Astrocyte (in vitro differentiated cells and primary cell): ENCODE data around the gene C7orf57. TPM values are rescaled to one million over a fixed set of nuclear protein-coding genes. Genes with fewer than 3 reads are reported as not detected.

Experiments used
- DNase-seq: peaks from one replicate; pipeline ENCODE4 v3.0.0-alpha.2; 2010; ENCODE audit warnings: low read depth
- FAIRE-seq: peaks from 2 replicates; lab custom pipeline; 2011; peaks lifted over from hg19 to GRCh38; lab: Jason Lieb, UNC
- H2AFZ ChIP-seq: 2 replicates; pipeline ENCODE4 v1.6.0; 2012; ENCODE audit warnings: low read depth, low read length, inconsistent platforms
- H3K27ac ChIP-seq: 2 replicates; pipeline ENCODE4 v1.5.1; 2011; ENCODE audit warnings: low read depth, low read length, inconsistent platforms
- H3K27me3 ChIP-seq: 2 replicates; pipeline ENCODE4 v1.6.0; 2011; ENCODE audit warnings: low read length, inconsistent platforms; ENCODE audit not compliant: insufficient read depth
- H3K36me3 ChIP-seq: 2 replicates; pipeline ENCODE4 v1.5.1; 2011; ENCODE audit warnings: low read length, inconsistent platforms; ENCODE audit not compliant: insufficient read depth
- H3K4me1 ChIP-seq: 2 replicates; pipeline ENCODE4 v1.5.1; 2011; ENCODE audit warnings: low read length, inconsistent platforms; ENCODE audit not compliant: insufficient read depth
- H3K4me2 ChIP-seq: 2 replicates; pipeline ENCODE4 v1.6.0; 2012; ENCODE audit warnings: low read length, inconsistent platforms
- H3K4me3 ChIP-seq: 2 replicates; pipeline ENCODE4 v1.5.1; 2011; ENCODE audit warnings: low read depth, mild to moderate bottlenecking, low read length, inconsistent platforms; ENCODE audit not compliant: insufficient read depth
- H3K79me2 ChIP-seq: 2 replicates; pipeline ENCODE4 v1.6.0; 2012; ENCODE audit warnings: mild to moderate bottlenecking, low read length, inconsistent platforms; ENCODE audit not compliant: insufficient read depth
- H3K9ac ChIP-seq: 2 replicates; pipeline ENCODE4 v1.6.0; 2012; ENCODE audit warnings: mild to moderate bottlenecking, low read length, inconsistent platforms
- H3K9me3 ChIP-seq: 2 replicates; pipeline ENCODE4 v1.5.1; 2012; ENCODE audit warnings: low read depth, mild to moderate bottlenecking, low read length, inconsistent platforms; ENCODE audit not compliant: insufficient read depth
- H4K20me1 ChIP-seq: 2 replicates; pipeline ENCODE4 v1.6.0; 2012; ENCODE audit warnings: low read length, inconsistent platforms; ENCODE audit not compliant: insufficient read depth
- H3K27ac Mint-ChIP-seq: one replicate; pipeline ENCODE4 v1.8.0; 2021; ENCODE audit warnings: mild to moderate bottlenecking, mixed read lengths; ENCODE audit not compliant: unreplicated experiment
- H3K27me3 Mint-ChIP-seq: one replicate; pipeline ENCODE4 v1.8.0; 2021; ENCODE audit warnings: low read depth, mixed read lengths; ENCODE audit not compliant: unreplicated experiment
- H3K36me3 Mint-ChIP-seq: one replicate; pipeline ENCODE4 v1.8.0; 2021; ENCODE audit warnings: low read depth, mixed read lengths; ENCODE audit not compliant: unreplicated experiment
- H3K4me1 Mint-ChIP-seq: one replicate; pipeline ENCODE4 v1.8.0; 2021; ENCODE audit warnings: low read depth, mixed read lengths; ENCODE audit not compliant: unreplicated experiment
- H3K4me3 Mint-ChIP-seq: one replicate; pipeline ENCODE4 v1.8.0; 2021; ENCODE audit warnings: mild to moderate bottlenecking, moderate library complexity, mixed read lengths; ENCODE audit not compliant: unreplicated experiment
- H3K9me3 Mint-ChIP-seq: one replicate; pipeline ENCODE4 v1.8.0; 2021; ENCODE audit warnings: mild to moderate bottlenecking, mixed read lengths; ENCODE audit not compliant: unreplicated experiment
- CTCF ChIP-seq: IDR thresholded peaks from 2 replicates; pipeline ENCODE4 v1.5.1; 2011; ENCODE audit warnings: low read depth, mild to moderate bottlenecking, inconsistent platforms, low read length, moderate library complexity; ENCODE audit not compliant: insufficient read depth
- EZH2 ChIP-seq: IDR thresholded peaks from 2 replicates; pipeline ENCODE4 v1.6.1; 2012; ENCODE audit warnings: mild to moderate bottlenecking, low read length, inconsistent platforms; ENCODE audit not compliant: insufficient read depth
- total RNA-seq: library from RNA; stranded (reverse); gene quantifications from 2 replicates; pipeline ENCODE4 v1.2.1, GENCODE V29; 2021

The C7orf57 gene
- total RNA-seq, 1 donor from 2014 or later: not detected

- Histone ChIP-seq H3K4me2 (no peak overlapping the region), H2AFZ (no peak overlapping the region), H3K27ac (no peak overlapping the region), H4K20me1 (no peaks in the 10 kb centered on the region), H3K9me3 (no peaks in the 10 kb centered on the region), H3K4me1 (peaks cover 10% of the 10 kb centered on the region), H3K9ac (no peak overlapping the region), H3K36me3 (peaks cover 19% of the 10 kb centered on the region), H3K27me3 (no peaks in the 10 kb centered on the region), H3K4me3 (no peak overlapping the region), H3K79me2 (no peaks in the 10 kb centered on the region)
- no peak for TF ChIP-seq EZH2
- no peak for TF ChIP-seq CTCF
- Mint-ChIP-seq H3K4me1 (peaks cover 11% of the 10 kb centered on the region), H3K36me3 (peaks cover 7% of the 10 kb centered on the region), H3K27me3 (no peaks in the 10 kb centered on the region), H3K27ac (no peak overlapping the region), H3K9me3 (no peaks in the 10 kb centered on the region), H3K4me3 (no peak overlapping the region)
- DNase-seq (no peak), FAIRE-seq (no peak)
Observed at GRCh38 chr7:48110868-48111267, 75.5 kb downstream of the C7orf57 start.

Other genes with a start within 250 kb of the C7orf57 start
- gene PKD1L1, start 87.1 kb upstream of the C7orf57 start, total RNA-seq: 0.31 and 0.39 TPM in 2 replicates
- 31.0 and 34.4 TPM in 2 replicates for gene HUS1, start 55.9 kb upstream of the C7orf57 start, total RNA-seq
- not detected in 2 replicates for gene SUN3, start 6.4 kb upstream of the C7orf57 start, total RNA-seq
- gene UPP1, start 53.7 kb downstream of the C7orf57 start, total RNA-seq: 33.6 and 54.2 TPM in 2 replicates
- gene ABCA13, start 135.9 kb downstream of the C7orf57 start, total RNA-seq: 0.34 and 0.38 TPM in 2 replicates